Raji (cell line): Measurements from ENCODE around the gene SETBP1.

Source experiments
- POLR2A ChIP-seq: IDR thresholded peaks from 2 replicates; pipeline ENCODE4 v1.6.1; 2011; ENCODE audit warnings: low read depth, low read length, control low read depth; ENCODE audit not compliant: insufficient read depth

SETBP1 gene

DNA sequence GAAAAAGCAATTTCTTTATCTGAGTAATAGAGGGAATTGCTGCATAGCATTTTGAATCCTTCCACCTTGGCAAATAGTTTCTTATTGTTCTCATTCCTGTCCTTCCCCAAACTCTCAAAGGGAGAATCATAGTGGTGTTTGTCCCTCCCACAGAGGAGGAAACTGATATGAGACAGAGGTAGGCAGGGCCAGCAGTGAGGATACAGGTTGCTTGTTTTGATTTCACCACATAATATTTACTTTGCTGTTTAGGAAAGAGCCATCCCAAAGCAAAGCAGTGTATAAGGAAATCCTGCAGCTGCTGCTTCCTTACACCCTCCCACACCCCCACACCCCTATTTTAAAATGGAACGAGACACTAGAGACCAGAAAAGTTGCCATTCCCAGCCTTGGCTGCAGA, 195.3 kb downstream of the SETBP1 start:
- TF ChIP-seq POLR2A = no peak

GRCh38 chr18:44876755-44877154, 196.1 kb downstream of the SETBP1 start:
- no peak for TF ChIP-seq POLR2A

DNA sequence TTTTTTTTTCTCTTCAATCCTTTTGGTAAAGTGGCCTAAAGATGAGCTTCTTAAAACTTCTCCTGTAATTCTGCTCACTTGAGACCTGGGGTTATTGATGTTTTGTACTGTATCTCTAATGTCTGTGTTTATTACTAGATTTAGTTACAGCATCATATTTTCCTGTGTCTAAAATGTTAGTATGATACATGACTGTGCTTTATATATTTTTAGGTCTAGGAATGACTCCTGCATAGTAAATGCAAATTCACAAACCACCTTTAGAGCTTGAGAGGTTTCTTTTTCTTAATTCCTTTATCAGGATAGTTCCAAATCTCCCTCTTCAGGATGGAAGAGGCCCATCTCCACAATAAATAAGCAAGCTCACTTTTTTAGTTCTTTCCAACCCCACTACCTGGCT, 197.6 kb downstream of the SETBP1 start:
- no peak for TF ChIP-seq POLR2A

- TF ChIP-seq POLR2A = no peak
Observed at GRCh38 chr18:44880170-44880569, 199.5 kb downstream of the SETBP1 start.

- TF ChIP-seq POLR2A = no peak
Observed at GRCh38 chr18:44881461-44882162, 200.9 kb downstream of the SETBP1 start.

GRCh38 chr18:44882163-44882868, 201.6 kb downstream of the SETBP1 start:
- TF ChIP-seq POLR2A = no peak

GRCh38 chr18:44883671-44884070, 203.0 kb downstream of the SETBP1 start:
- TF ChIP-seq POLR2A = no peak

DNA sequence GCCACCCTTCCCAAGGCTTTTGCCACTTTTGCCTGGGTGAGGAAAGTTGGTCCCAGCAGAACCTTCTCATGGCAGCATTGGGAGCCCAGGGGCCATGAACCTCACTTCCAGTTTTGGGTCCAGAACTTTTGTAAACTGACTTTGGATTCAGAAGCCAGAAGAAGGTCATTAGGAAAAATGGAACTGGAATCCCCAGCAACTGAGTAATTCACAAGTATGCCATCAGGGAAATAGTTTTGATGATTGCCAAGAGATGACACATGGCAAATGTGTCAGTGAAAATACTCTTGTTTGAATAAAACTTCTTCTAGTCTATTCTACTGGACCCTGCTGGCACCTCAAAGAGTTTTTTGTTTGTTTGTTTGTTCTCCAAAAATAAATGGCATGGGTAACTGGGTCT, 203.7 kb downstream of the SETBP1 start:
- TF ChIP-seq POLR2A = no peak

DNA sequence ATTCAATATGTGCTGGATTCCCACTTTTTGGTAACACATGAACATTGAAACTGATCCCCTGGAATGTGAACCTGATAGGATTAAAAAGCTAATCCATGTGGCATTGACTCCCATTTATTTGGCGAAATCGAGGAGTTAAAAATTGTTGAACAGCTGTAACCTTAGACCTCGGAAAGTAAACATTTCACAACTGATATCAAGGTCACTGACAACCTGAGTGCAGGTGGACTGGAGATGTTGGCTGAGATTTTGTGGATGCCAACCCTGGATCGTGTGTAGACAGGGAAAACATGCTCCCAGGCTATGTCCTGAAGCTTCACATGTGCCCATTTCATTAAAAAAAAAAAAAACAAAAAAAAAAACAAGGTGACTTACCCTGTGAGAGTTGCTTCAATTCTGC, 204.8 kb downstream of the SETBP1 start:
- no peak for TF ChIP-seq POLR2A

GRCh38 chr18:44887227-44887631, 206.5 kb downstream of the SETBP1 start:
- TF ChIP-seq POLR2A = no peak

GRCh38 chr18:44889111-44889510, 208.4 kb downstream of the SETBP1 start:
- no peak for TF ChIP-seq POLR2A

DNA sequence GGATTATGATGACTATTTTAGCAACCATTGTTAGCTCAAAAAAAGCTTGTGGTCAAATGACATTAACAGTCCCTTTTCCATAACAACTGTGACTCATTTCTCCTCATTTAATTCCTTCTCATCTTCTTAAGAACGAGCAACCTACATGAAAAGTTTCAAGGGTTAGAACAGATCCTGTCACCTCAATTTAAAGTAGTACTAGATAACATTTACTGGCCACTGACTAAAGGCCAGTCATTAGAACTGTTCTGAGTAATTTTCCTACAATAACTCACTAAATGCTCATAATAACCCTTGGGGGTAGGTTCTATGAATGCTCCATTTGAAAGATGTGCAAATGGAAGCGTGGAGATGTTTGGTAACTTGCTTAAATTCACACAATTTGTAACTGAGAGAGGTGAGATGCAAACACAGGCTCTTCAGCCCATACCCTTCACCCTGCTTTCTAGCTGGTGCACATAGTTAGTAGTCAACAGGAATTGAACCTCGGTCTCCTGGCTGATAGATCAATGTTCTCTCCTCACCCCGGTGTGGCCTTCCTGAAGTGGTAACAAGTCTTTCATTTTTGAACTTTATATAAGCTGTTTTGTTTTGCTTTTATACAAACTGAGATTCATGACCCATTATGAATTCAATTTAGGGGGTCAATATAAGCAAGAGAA, 212.5 kb downstream of the SETBP1 start:
- TF ChIP-seq POLR2A = no peak

DNA sequence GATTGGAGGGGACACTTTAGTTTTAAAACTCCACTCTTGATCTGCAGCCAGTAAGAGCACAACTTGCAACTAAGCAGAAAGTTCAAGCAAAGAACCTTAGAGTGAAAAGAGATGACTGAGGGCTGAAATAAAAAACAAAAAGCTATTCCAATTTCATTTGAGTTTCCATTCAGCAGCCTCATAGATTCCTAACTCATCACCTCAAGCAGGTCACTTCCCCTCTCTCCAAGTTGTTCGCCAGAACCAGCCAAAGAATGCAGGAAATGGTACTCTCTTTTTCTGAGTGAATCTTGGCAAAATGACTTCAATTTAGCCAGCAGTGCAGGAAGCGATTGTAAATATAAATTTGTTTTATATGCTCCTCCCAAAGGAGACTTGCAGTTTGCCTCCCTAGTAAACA, 213.3 kb downstream of the SETBP1 start:
- no peak for TF ChIP-seq POLR2A

DNA sequence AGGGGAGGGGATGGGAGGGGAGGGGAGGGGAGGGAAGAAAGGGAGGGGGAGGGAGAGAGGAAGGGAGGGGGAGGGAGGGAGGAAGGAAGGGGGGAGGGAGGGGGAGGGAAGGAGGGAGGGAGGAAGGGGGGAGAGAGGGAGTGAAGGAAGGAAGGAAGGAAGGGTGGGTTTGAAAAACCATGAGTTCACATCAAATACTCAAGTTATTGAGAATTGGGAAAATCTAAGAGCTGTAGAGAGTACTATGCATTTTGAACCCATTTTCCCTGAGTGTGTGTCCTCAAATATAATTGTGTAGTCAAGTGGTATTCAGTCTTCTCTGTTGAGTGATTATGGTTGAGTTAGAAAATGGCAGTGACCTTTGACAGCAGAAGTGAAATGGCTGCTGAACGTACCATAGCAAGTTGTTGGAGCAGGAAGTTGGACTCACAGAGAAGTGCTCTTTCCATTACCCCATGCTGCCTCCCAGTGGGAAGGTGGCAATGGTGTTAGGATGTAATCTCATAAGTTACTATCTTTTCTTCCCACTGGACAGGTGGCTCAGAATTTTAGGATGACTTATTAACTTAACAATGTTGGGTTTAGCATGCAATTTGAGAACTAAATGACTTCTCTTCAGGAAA, 214.6 kb downstream of the SETBP1 start:
- TF ChIP-seq POLR2A = no peak

GRCh38 chr18:44896846-44897245, 216.2 kb downstream of the SETBP1 start:
- no peak for TF ChIP-seq POLR2A

- TF ChIP-seq POLR2A = no peak
Observed at GRCh38 chr18:44897411-44897810, 216.7 kb downstream of the SETBP1 start.
